Heart right ventricle (tissue), 16 donors: ENCODE results near the gene LMOD3. TPM values are rescaled to one million over a fixed set of nuclear protein-coding genes. Genes with fewer than 3 reads are reported as not detected.

Source experiments
- ATAC-seq, 8 donors: fragments of 200-7000 bp; cut with Tn5 transposase; one replicate each; pipeline ENCODE4 v1.9.1; 2020; ENCODE audit warnings: mild to moderate bottlenecking in 8 of 8, moderate library complexity in 8 of 8, moderate number of reproducible peaks in 1 of 8
- DNase-seq, 2 donors: peaks; one replicate each; pipeline ENCODE4 v3.0.0-alpha.2; 2020
- H3K27ac ChIP-seq, 10 donors: fragments of 200-600 bp; sonication (generic) in 2 of 10; one replicate each; pipeline versions ENCODE4 v1.5.0 to v1.8.0; 2020 to 2022; ENCODE audit warnings: mild to moderate bottlenecking in 3 of 10
- H3K27me3 ChIP-seq, 7 donors: fragments of 200-600 bp; one replicate each; pipeline ENCODE4 v1.8.0; 2021 to 2022; ENCODE audit warnings: mild to moderate bottlenecking in 2 of 7
- H3K36me3 ChIP-seq, 9 donors: fragments of 200-600 bp; sonication (generic) in 1 of 9; one replicate each; pipeline versions ENCODE4 v1.5.0 to v1.8.0; 2020 to 2022; ENCODE audit warnings: mild to moderate bottlenecking in 2 of 9
- H3K4me1 ChIP-seq, 9 donors: fragments of 200-600 bp; sonication (generic) in 1 of 9; one replicate each; pipeline versions ENCODE4 v1.5.0 to v1.8.0; 2020 to 2022; ENCODE audit warnings: mild to moderate bottlenecking in 4 of 9
- H3K4me3 ChIP-seq, 10 donors: fragments of 200-600 bp; sonication (generic) in 2 of 10; one replicate each; pipeline versions ENCODE4 v1.5.0 to v1.8.0; 2020 to 2022; ENCODE audit warnings: mild to moderate bottlenecking in 7 of 10, moderate library complexity in 2 of 10
- H3K9me3 ChIP-seq, 11 donors: fragments of 200-600 bp in 10 of 11; sonication (generic) in 2 of 11; one replicate each; pipeline versions ENCODE4 v1.5.0 to v1.8.0; 2013 to 2022; ENCODE audit warnings: mild to moderate bottlenecking in 2 of 11, control low read depth in 1 of 11, moderate library complexity in 1 of 11
- WGBS, 2 donors: extraction: QIAGEN DNeasy Blood & Tissue Kit; methylation state at CpG; one replicate each; pipeline ENCODE4 v1.1.7; 2013; ENCODE audit warnings: inconsistent platforms in 1 of 2; 5-methylcytosine and 5-hydroxymethylcytosine counted together
- intact Hi-C, 10 donors: fragments of 100-400 bp; cut with DNase I; formaldehyde crosslinking; loops; one replicate each; pipeline versions ENCODE4 v1.11.1 to v1.14.2; 2022
- polyA plus RNA-seq, 2 donors: library from polyadenylated mRNA; stranded (reverse); fragments of 200-250 nt; gene quantifications; one replicate each; pipeline ENCODE4 v1.2.3, GENCODE V29; 2013
- total RNA-seq, 10 donors: library from RNA; stranded (reverse); fragmentation: NEBNext Ultra II Directional in 3 of 10; extraction: Animal tissue kit (Norgen Biotek cat#: 25700) in 3 of 10; gene quantifications; one replicate each; pipeline versions ENCODE4 v1.2.1 to v1.2.4, GENCODE V29; 2021 to 2023
- TF ChIP-seq, protein P1 (sequence below), 9 donors: fragments of 200-600 bp; sonication (generic) in 2 of 9; IDR thresholded peaks; one replicate each; pipeline versions ENCODE4 v1.5.0 to v1.8.0; 2021 to 2022; ENCODE audit warnings: antibody characterized with exemption in 9 of 9, mild to moderate bottlenecking in 5 of 9, moderate library complexity in 1 of 9
- donor health status: Arrhythmogenic right ventricular cardiomyopathy.
- donor health status: ischemic (EF 13 %, LVEDD 7.1; RV severe dilation, severe dysfunction).
- donor health status: healthy with polysubstance abuse.
- donor health status: DM: no; HTN: yes; CAD: no.
- donor health status: DM: no; HTN: no; CAD: no.
- donor health status: ischemic (EF 25% LVEDD 6.9; RV normal size, moderate dysfunction).
- donor health status: ischemic (EF 25% LVEDD 5.7; RV mildly dilated, moderate dysfunction).
- donor health status: healthy.
- donor health status: DM: yes; HTN: yes; CAD: no.
- donor health status: Ischemic cardiomyopathy.
- donor health status: ischemic (EF 35%, LVEDD 5.7; RV mildly dilated, moderate dysfunction).
- donor health status: nonischemic (EF 11% LVEDD 7.7; RV severe dilation, severe dysfunction).
- donor health status: DM: yes; HTN: yes; CAD: no.
- donor health status: PGD.
- donor health status: ischemic (EF 29% LVEDD 5.4; RV normal size, mild dysfunction).
- donor health status: nonischemic (EF 23%, LVEDD 6.1; RV moderate dilation, normal function).

Gene LMOD3
- total and polyA plus RNA-seq, 12 donors: 28.6 to 240 (median 182) TPM

- 2% methylated on average over 32 of the region's 32 CpGs for WGBS, 2 donors
- H3K27me3 ChIP-seq: no peaks in the 10 kb centered on the region
- ATAC-seq: peak; percentile 65 to 83 (median 76)
- peak within 1 kb of the TSS; percentile 67 to 94 (median 91) for H3K4me3 ChIP-seq
- H3K9me3 ChIP-seq: no peaks in the 10 kb centered on the region
- H3K27ac ChIP-seq: peak within 1 kb of the TSS; percentile 91 to 97 (median 96)
- TF ChIP-seq, protein P1, sequence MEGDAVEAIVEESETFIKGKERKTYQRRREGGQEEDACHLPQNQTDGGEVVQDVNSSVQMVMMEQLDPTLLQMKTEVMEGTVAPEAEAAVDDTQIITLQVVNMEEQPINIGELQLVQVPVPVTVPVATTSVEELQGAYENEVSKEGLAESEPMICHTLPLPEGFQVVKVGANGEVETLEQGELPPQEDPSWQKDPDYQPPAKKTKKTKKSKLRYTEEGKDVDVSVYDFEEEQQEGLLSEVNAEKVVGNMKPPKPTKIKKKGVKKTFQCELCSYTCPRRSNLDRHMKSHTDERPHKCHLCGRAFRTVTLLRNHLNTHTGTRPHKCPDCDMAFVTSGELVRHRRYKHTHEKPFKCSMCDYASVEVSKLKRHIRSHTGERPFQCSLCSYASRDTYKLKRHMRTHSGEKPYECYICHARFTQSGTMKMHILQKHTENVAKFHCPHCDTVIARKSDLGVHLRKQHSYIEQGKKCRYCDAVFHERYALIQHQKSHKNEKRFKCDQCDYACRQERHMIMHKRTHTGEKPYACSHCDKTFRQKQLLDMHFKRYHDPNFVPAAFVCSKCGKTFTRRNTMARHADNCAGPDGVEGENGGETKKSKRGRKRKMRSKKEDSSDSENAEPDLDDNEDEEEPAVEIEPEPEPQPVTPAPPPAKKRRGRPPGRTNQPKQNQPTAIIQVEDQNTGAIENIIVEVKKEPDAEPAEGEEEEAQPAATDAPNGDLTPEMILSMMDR (IDR thresholded peaks at IDR 0.05): no peak
- peak; percentile 93 to 95 for DNase-seq
- H3K36me3 ChIP-seq: peaks cover 0 to 4% (median 0%) of the 10 kb centered on the region in 9 donors
- peaks cover 11 to 85% (median 74%) of the 10 kb centered on the region in 9 donors for H3K4me1 ChIP-seq
- intact Hi-C loops: loop anchor here in 3 of 10 donors (5.0 kb wide), 2 partner anchors 33 to 38 kb away; partner anchors contain the start of gene LMOD3 (in 2 of the 3)
Measured at GRCh38 chr3:69084326-69085167, 37.8 kb downstream of the LMOD3 start, which contains the start of gene ARL6IP5. ARL6IP5 (plus strand) TSS chr3:69084937; CDS start chr3:69085048, 111 bp downstream.

- TF ChIP-seq, protein P1 (IDR thresholded peaks at IDR 0.05): no peak
- peak overlapping the region in 8 of 10 donors; percentile 41 to 97 (median 96) for H3K27ac ChIP-seq
- intact Hi-C loops: loop anchor here in 3 of 10 donors (5.0 kb wide), 2 partner anchors 34 to 39 kb away; partner anchors contain the start of gene LMOD3 (in 2 of the 3)
- DNase-seq (no peak), ATAC-seq (peak in 1 of 8 donors; percentile 28)
- no peak overlapping the region for H3K4me3 ChIP-seq
- H3K9me3 ChIP-seq: no peaks in the 10 kb centered on the region
- H3K27me3 ChIP-seq: no peaks in the 10 kb centered on the region
- H3K4me1 ChIP-seq: peaks cover 11 to 85% (median 73%) of the 10 kb centered on the region in 9 donors
- H3K36me3 ChIP-seq: no peaks in the 10 kb centered on the region
Measured at GRCh38 chr3:69082805-69083204, 39.6 kb downstream of the LMOD3 start.

DNA sequence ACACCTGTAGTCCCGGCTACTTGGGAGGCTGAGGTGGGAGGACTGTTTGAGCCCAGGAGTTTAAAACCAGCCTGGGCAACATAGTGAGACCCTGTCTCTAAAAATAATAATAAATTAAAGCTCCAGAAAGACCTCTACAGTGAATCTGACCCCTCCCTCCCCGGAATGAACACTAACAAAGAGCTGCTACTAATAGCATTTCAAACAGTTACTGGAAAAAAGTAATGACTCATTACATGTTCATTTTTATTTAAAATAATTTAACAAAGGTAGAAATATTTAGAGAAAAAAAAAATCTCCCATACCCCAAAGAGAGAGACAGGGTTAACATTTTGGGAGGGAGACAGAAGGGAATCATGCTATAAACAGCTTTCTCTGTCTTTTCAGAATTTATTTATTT is 40.0 kb downstream of the LMOD3 start:
- intact Hi-C loops: loop anchor here in 3 of 10 donors (5.0 kb wide), 2 partner anchors 35 to 40 kb away; partner anchors contain the start of gene LMOD3 (in 2 of the 3)
- Histone ChIP-seq H3K4me1 (peaks cover 11 to 85% (median 72%) of the 10 kb centered on the region in 9 donors), H3K36me3 (no peaks in the 10 kb centered on the region), H3K4me3 (no peak overlapping the region), H3K9me3 (no peaks in the 10 kb centered on the region), H3K27me3 (no peaks in the 10 kb centered on the region), H3K27ac (peak overlapping the region in 8 of 10 donors; percentile 37 to 96 (median 82))
- 74 to 75% methylated on average over 2 of the region's 2 CpGs for WGBS, 2 donors
- ATAC-seq (no peak), DNase-seq (no peak)
- TF ChIP-seq, protein P1 (IDR thresholded peaks at IDR 0.05): no peak

GRCh38 chr3:69081583-69082262 is 40.7 kb downstream of the LMOD3 start:
- 56 to 63% methylated on average over 5 of the region's 5 CpGs for WGBS, 2 donors
- DNase-seq (no peak), ATAC-seq (no peak)
- Histone ChIP-seq H3K4me1 (peaks cover 7 to 81% (median 66%) of the 10 kb centered on the region in 9 donors), H3K27ac (peak overlapping the region in 7 of 10 donors; percentile 41 to 96 (median 95)), H3K9me3 (no peaks in the 10 kb centered on the region), H3K36me3 (peaks cover 0 to 6% (median 0%) of the 10 kb centered on the region in 9 donors), H3K27me3 (no peaks in the 10 kb centered on the region), H3K4me3 (no peak overlapping the region)
- TF ChIP-seq, protein P1 (IDR thresholded peaks at IDR 0.05): no peak
- intact Hi-C loops: loop anchor here in 3 of 10 donors (5.0 kb wide), 2 partner anchors 36 to 41 kb away; partner anchors contain the start of gene LMOD3 (in 2 of the 3)
